GM06990 (cell line): ENCODE data around the gene UQCRQ.
A peak's percentile ranks its signal among the peaks of the same experiment; 100 is the strongest.

Experiments
- DNase-seq: peaks from one replicate; pipeline ENCODE4 v3.0.0-alpha.2; 2011; ENCODE audit not compliant: insufficient read length; ENCODE audit errors: extremely low read depth
- H3K27me3 ChIP-seq: replicated peaks from 2 replicates; pipeline ENCODE4 v1.6.0; 2011; ENCODE audit warnings: low read length; ENCODE audit not compliant: control insufficient read depth, insufficient read depth
- H3K36me3 ChIP-seq: 2 replicates; pipeline ENCODE4 v1.5.1; 2011; ENCODE audit warnings: low read length; ENCODE audit not compliant: control insufficient read depth, insufficient read depth
- H3K4me3 ChIP-seq: replicated peaks from 2 replicates; pipeline ENCODE4 v1.5.1; 2011; ENCODE audit warnings: low read depth, mild to moderate bottlenecking, control low read depth, low read length
- CTCF ChIP-seq: IDR thresholded peaks from 2 replicates; pipeline ENCODE4 v1.5.1; 2011; ENCODE audit warnings: low read length, control low read depth, mild to moderate bottlenecking, inconsistent platforms; ENCODE audit not compliant: insufficient read depth, poor library complexity, severe bottlenecking

Gene UQCRQ

GRCh38 chr5:132876020-132876759 is 9.7 kb downstream of the UQCRQ start:
- TF ChIP-seq CTCF = no peak
- H3K36me3 ChIP-seq = peaks cover 5% of the 10 kb centered on the region
- no peak for DNase-seq
- no peaks in the 10 kb centered on the region for H3K27me3 ChIP-seq
- H3K4me3 ChIP-seq = no peak overlapping the region

- no peak for TF ChIP-seq CTCF
- no peak for DNase-seq
- no peak overlapping the region for H3K4me3 ChIP-seq
- H3K36me3 ChIP-seq = peaks cover 2% of the 10 kb centered on the region
- no peaks in the 10 kb centered on the region for H3K27me3 ChIP-seq
Measured at GRCh38 chr5:132877466-132877865, 11.0 kb downstream of the UQCRQ start.

GRCh38 chr5:132877938-132878337 is 11.5 kb downstream of the UQCRQ start:
- no peaks in the 10 kb centered on the region for H3K27me3 ChIP-seq
- no peak for DNase-seq
- TF ChIP-seq CTCF = no peak
- no peak overlapping the region for H3K4me3 ChIP-seq
- H3K36me3 ChIP-seq = peaks cover 2% of the 10 kb centered on the region; the same call in 1 of the 2 replicates

GRCh38 chr5:132883261-132883834 is 16.9 kb downstream of the UQCRQ start:
- no peaks in the 10 kb centered on the region for H3K27me3 ChIP-seq
- H3K36me3 ChIP-seq = peaks cover 11% of the 10 kb centered on the region
- DNase-seq = no peak
- no peak overlapping the region for H3K4me3 ChIP-seq
- TF ChIP-seq CTCF = peak; percentile 68

GRCh38 chr5:132884548-132884947 is 18.1 kb downstream of the UQCRQ start:
- Histone ChIP-seq H3K4me3 (no peak overlapping the region), H3K36me3 (peaks cover 11% of the 10 kb centered on the region), H3K27me3 (no peaks in the 10 kb centered on the region)
- DNase-seq = no peak
- TF ChIP-seq CTCF = no peak
